CD4-positive, CD25-positive, alpha-beta regulatory T cell (primary cell): Measurements from ENCODE around the gene DPYSL4. TPM values are rescaled to one million over a fixed set of nuclear protein-coding genes. Genes with fewer than 3 reads are reported as not detected.

ENCODE experiments used
- ATAC-seq, 2 donors: fragments of 150-1000 bp; cut with Tn5 transposase; one replicate each; pipeline ENCODE4 v1.10.0; 2021; ENCODE audit warnings: low read depth in 2 of 2, moderate number of reproducible peaks in 2 of 2, moderate library complexity in 1 of 2
- DNase-seq, 3 donors: peaks; one replicate each; pipeline versions ENCODE4 v3.0.0 to v3.0.0-alpha.2; 2012 to 2022; ENCODE audit warnings: mixed read lengths in 1 of 3
- H3K27ac ChIP-seq: one replicate; pipeline ENCODE4 v1.7.0; 2013; ENCODE audit warnings: mild to moderate bottlenecking, low read length; ENCODE audit not compliant: insufficient read depth, poor library complexity, severe bottlenecking
- H3K27me3 ChIP-seq: one replicate; pipeline ENCODE4 v1.7.0; 2013; ENCODE audit warnings: low read length; ENCODE audit not compliant: control insufficient read depth, insufficient read depth
- H3K36me3 ChIP-seq: one replicate; pipeline ENCODE4 v1.7.0; 2013; ENCODE audit warnings: mild to moderate bottlenecking, low read length, moderate library complexity; ENCODE audit not compliant: control insufficient read depth, insufficient read depth
- H3K4me1 ChIP-seq: 2 replicates; pipeline ENCODE4 v1.7.0; 2013; ENCODE audit warnings: mild to moderate bottlenecking, low read length; ENCODE audit not compliant: insufficient read depth, control insufficient read depth, poor library complexity, severe bottlenecking
- H3K4me3 ChIP-seq: one replicate; pipeline ENCODE4 v1.7.0; 2013; ENCODE audit warnings: low read depth, mild to moderate bottlenecking, low read length, moderate library complexity
- H3K9me3 ChIP-seq, 2 experiments: 1 replicate in 1 of 2; 2 replicates in 1 of 2; pipeline ENCODE4 v1.7.0; 2013; ENCODE audit warnings: low read length in 2 of 2, mild to moderate bottlenecking in 1 of 2, moderate library complexity in 1 of 2; ENCODE audit not compliant: control insufficient read depth in 2 of 2
- H3K27ac Mint-ChIP-seq, 3 donors: one replicate each; pipeline ENCODE4 v1.8.0; 2020 to 2022; ENCODE audit warnings: mild to moderate bottlenecking in 3 of 3, mixed read lengths in 3 of 3, moderate library complexity in 2 of 3
- H3K27me3 Mint-ChIP-seq: one replicate; pipeline ENCODE4 v1.8.0; 2022; ENCODE audit warnings: mild to moderate bottlenecking, mixed read lengths
- H3K36me3 Mint-ChIP-seq: one replicate; pipeline ENCODE4 v1.8.0; 2020; ENCODE audit warnings: mixed read lengths
- H3K4me1 Mint-ChIP-seq, 4 donors: one replicate each; pipeline ENCODE4 v1.8.0; 2020 to 2022; ENCODE audit warnings: mixed read lengths in 4 of 4, mild to moderate bottlenecking in 1 of 4
- H3K4me3 Mint-ChIP-seq, 4 donors: one replicate each; pipeline ENCODE4 v1.8.0; 2020 to 2022; ENCODE audit warnings: mild to moderate bottlenecking in 4 of 4, mixed read lengths in 4 of 4, moderate library complexity in 3 of 4
- H3K9me3 Mint-ChIP-seq, 7 donors: one replicate each; pipeline ENCODE4 v1.8.0; 2020 to 2022; ENCODE audit warnings: mixed read lengths in 7 of 7, mild to moderate bottlenecking in 3 of 7, moderate library complexity in 2 of 7
- polyA plus RNA-seq, 4 donors: library from polyadenylated mRNA; unstranded; fragments of 300-500 nt; fragmentation: Illumina TruSeq; gene quantifications; one replicate each; pipeline ENCODE4 v1.2.3, GENCODE V29; 2021
- total RNA-seq: library from RNA; stranded (reverse); gene quantifications from one replicate; pipeline ENCODE4 v1.2.3, GENCODE V29; 2022

Gene DPYSL4
- total and polyA plus RNA-seq, 5 donors from 2014 or later = 1.2 to 1.9 TPM; not detected in 3

GRCh38 chr10:132232023-132232951, 45.5 kb downstream of the DPYSL4 start:
- DNase-seq = no peak
- Mint-ChIP-seq H3K27ac (peak overlapping the region in 1 of 3 donors; percentile 95), H3K4me1 (peaks cover 0 to 27% (median 9%) of the 10 kb centered on the region in 4 donors), H3K4me3 (peak overlapping the region in 2 of 4 donors; percentile 59 to 60), H3K9me3 (no peaks in the 10 kb centered on the region), H3K27me3 (no peaks in the 10 kb centered on the region), H3K36me3 (no peaks in the 10 kb centered on the region)
- H3K4me1 ChIP-seq = peaks cover 10% of the 10 kb centered on the region
- H3K4me3 ChIP-seq = no peak overlapping the region
- H3K36me3 ChIP-seq = no peaks in the 10 kb centered on the region
- no peaks in the 10 kb centered on the region for H3K9me3 ChIP-seq
- H3K27ac ChIP-seq = no peak overlapping the region
- H3K27me3 ChIP-seq = no peaks in the 10 kb centered on the region
- peak in 1 of 2 donors; percentile 27 for ATAC-seq

GRCh38 chr10:132232981-132233380, 46.2 kb downstream of the DPYSL4 start:
- peak overlapping the region in 1 of 3 donors; percentile 95 for H3K27ac Mint-ChIP-seq
- H3K9me3 ChIP-seq = no peaks in the 10 kb centered on the region
- H3K9me3 Mint-ChIP-seq = no peaks in the 10 kb centered on the region
- H3K36me3 Mint-ChIP-seq = no peaks in the 10 kb centered on the region
- no peaks in the 10 kb centered on the region for H3K27me3 ChIP-seq
- peak overlapping the region in 1 of 4 donors; percentile 59 for H3K4me3 Mint-ChIP-seq
- H3K4me1 Mint-ChIP-seq = peaks cover 0 to 27% (median 9%) of the 10 kb centered on the region in 4 donors
- DNase-seq (no peak), ATAC-seq (no peak)
- H3K4me3 ChIP-seq = no peak overlapping the region
- H3K4me1 ChIP-seq = peaks cover 10% of the 10 kb centered on the region
- no peaks in the 10 kb centered on the region for H3K36me3 ChIP-seq
- no peak overlapping the region for H3K27ac ChIP-seq
- no peaks in the 10 kb centered on the region for H3K27me3 Mint-ChIP-seq

GRCh38 chr10:132233501-132234085, 46.8 kb downstream of the DPYSL4 start:
- no peaks in the 10 kb centered on the region for H3K36me3 Mint-ChIP-seq
- no peak overlapping the region for H3K4me3 ChIP-seq
- no peaks in the 10 kb centered on the region for H3K9me3 ChIP-seq
- no peak overlapping the region for H3K27ac Mint-ChIP-seq
- H3K27me3 ChIP-seq = no peaks in the 10 kb centered on the region
- peaks cover 10% of the 10 kb centered on the region for H3K4me1 ChIP-seq
- ATAC-seq (no peak), DNase-seq (no peak)
- no peak overlapping the region for H3K27ac ChIP-seq
- no peaks in the 10 kb centered on the region for H3K36me3 ChIP-seq
- peaks cover 0 to 27% (median 9%) of the 10 kb centered on the region in 4 donors for H3K4me1 Mint-ChIP-seq
- no peak overlapping the region for H3K4me3 Mint-ChIP-seq
- no peaks in the 10 kb centered on the region for H3K27me3 Mint-ChIP-seq
- H3K9me3 Mint-ChIP-seq = no peaks in the 10 kb centered on the region

- DNase-seq (no peak), ATAC-seq (no peak)
- H3K4me3 Mint-ChIP-seq = no peak overlapping the region
- H3K36me3 Mint-ChIP-seq = no peaks in the 10 kb centered on the region
- no peaks in the 10 kb centered on the region for H3K27me3 ChIP-seq
- no peak overlapping the region for H3K27ac ChIP-seq
- no peaks in the 10 kb centered on the region for H3K9me3 ChIP-seq
- H3K27me3 Mint-ChIP-seq = no peaks in the 10 kb centered on the region
- no peaks in the 10 kb centered on the region for H3K36me3 ChIP-seq
- H3K9me3 Mint-ChIP-seq = no peaks in the 10 kb centered on the region
- peaks cover 0 to 19% (median 4%) of the 10 kb centered on the region in 4 donors for H3K4me1 Mint-ChIP-seq
- no peak overlapping the region for H3K4me3 ChIP-seq
- peaks cover 6% of the 10 kb centered on the region for H3K4me1 ChIP-seq
- no peak overlapping the region for H3K27ac Mint-ChIP-seq
These were observed 48.1 kb downstream of the DPYSL4 start for GRCh38 chr10:132234860-132235259.

- Histone ChIP-seq H3K27ac (no peak overlapping the region), H3K4me1 (peaks cover 5% of the 10 kb centered on the region), H3K9me3 (no peaks in the 10 kb centered on the region), H3K36me3 (no peaks in the 10 kb centered on the region), H3K27me3 (no peaks in the 10 kb centered on the region), H3K4me3 (no peak overlapping the region)
- Mint-ChIP-seq H3K27ac (no peak overlapping the region), H3K9me3 (no peaks in the 10 kb centered on the region), H3K4me3 (no peak overlapping the region), H3K4me1 (peaks cover 0 to 13% (median 4%) of the 10 kb centered on the region in 4 donors), H3K27me3 (no peaks in the 10 kb centered on the region), H3K36me3 (no peaks in the 10 kb centered on the region)
- no peak for DNase-seq
- ATAC-seq = no peak
These were observed 49.4 kb downstream of the DPYSL4 start for GRCh38 chr10:132236161-132236560.

- DNase-seq (no peak), ATAC-seq (no peak)
- H3K36me3 Mint-ChIP-seq = no peaks in the 10 kb centered on the region
- no peaks in the 10 kb centered on the region for H3K9me3 Mint-ChIP-seq
- no peaks in the 10 kb centered on the region for H3K27me3 Mint-ChIP-seq
- H3K4me1 Mint-ChIP-seq = peaks cover 0 to 9% (median 4%) of the 10 kb centered on the region in 4 donors
- no peaks in the 10 kb centered on the region for H3K27me3 ChIP-seq
- peaks cover 5% of the 10 kb centered on the region for H3K4me1 ChIP-seq
- H3K27ac Mint-ChIP-seq = no peak overlapping the region
- H3K4me3 Mint-ChIP-seq = no peak overlapping the region
- H3K36me3 ChIP-seq = no peaks in the 10 kb centered on the region
- no peak overlapping the region for H3K4me3 ChIP-seq
- H3K9me3 ChIP-seq = no peaks in the 10 kb centered on the region
- H3K27ac ChIP-seq = no peak overlapping the region
These were observed 50.1 kb downstream of the DPYSL4 start for GRCh38 chr10:132236881-132237280.

- H3K9me3 Mint-ChIP-seq = no peaks in the 10 kb centered on the region
- no peaks in the 10 kb centered on the region for H3K27me3 ChIP-seq
- H3K4me1 ChIP-seq = peaks cover under 1% of the 10 kb centered on the region
- no peak overlapping the region for H3K27ac ChIP-seq
- no peaks in the 10 kb centered on the region for H3K36me3 ChIP-seq
- H3K4me3 ChIP-seq = no peak overlapping the region
- no peak overlapping the region for H3K27ac Mint-ChIP-seq
- no peaks in the 10 kb centered on the region for H3K27me3 Mint-ChIP-seq
- no peak for DNase-seq
- no peak for ATAC-seq
- H3K4me3 Mint-ChIP-seq = no peak overlapping the region
- peaks cover 0 to 4% (median 1%) of the 10 kb centered on the region in 4 donors for H3K4me1 Mint-ChIP-seq
- H3K9me3 ChIP-seq = no peaks in the 10 kb centered on the region
- H3K36me3 Mint-ChIP-seq = no peaks in the 10 kb centered on the region
These were observed 50.6 kb downstream of the DPYSL4 start for GRCh38 chr10:132237396-132237795.
